AG09319 (cell line): ENCODE results near the gene RAD51B.
A peak's percentile ranks its signal among the peaks of the same experiment; 100 is the strongest.

Source experiments
- DNase-seq: peaks from one replicate; pipeline ENCODE4 v3.0.0-alpha.2; 2010; ENCODE audit warnings: low read depth; ENCODE audit errors: extremely low read depth
- CTCF ChIP-seq: IDR thresholded peaks from 2 replicates; pipeline ENCODE4 v1.5.1; 2011; ENCODE audit warnings: low read depth, mild to moderate bottlenecking, inconsistent platforms, low read length, moderate library complexity

The RAD51B gene

GRCh38 chr14:68679746-68680467 is 860.3 kb downstream of the RAD51B start:
- no peak for DNase-seq
- TF ChIP-seq CTCF: no peak

- no peak for TF ChIP-seq CTCF
- DNase-seq: peak; percentile 79
Observed at GRCh38 chr14:68680541-68681051, 861.0 kb downstream of the RAD51B start.

DNA sequence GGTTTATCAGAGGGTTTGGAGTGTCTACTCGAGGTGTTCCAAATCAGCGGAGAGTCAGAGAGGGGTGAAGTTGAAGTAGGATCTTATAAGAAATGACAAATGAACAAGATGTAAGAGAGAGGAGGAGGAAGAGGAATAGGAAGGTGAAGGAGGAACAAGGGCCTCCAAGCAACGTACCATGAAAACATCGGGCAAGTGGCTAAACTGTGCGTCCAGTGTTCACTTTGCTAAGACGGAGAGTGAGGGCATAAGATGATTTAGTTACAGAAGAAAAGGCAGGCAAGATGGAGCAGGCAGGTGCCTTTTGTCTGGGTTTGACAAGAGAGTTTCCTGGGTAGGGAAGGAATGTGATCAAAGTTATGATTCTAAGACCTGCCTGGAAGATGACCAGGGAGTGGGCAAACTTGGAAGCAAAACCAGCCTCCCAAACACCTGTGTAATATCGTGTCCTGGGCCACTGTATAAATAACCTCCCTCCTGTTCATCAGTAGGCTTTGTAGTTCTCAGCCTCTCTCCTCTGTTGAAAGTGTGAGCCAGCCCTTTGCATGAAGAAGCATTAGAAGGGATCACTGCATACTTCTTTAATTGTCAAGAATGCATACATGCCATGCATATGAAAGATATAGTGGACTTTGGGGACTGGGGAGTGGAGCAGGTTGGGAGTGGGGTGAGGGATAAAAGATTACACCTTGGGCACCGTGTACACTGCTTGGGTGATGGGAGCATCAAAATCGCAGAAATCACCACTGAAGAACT is 861.9 kb downstream of the RAD51B start:
- DNase-seq: no peak
- TF ChIP-seq CTCF: no peak

- no peak for TF ChIP-seq CTCF
- DNase-seq: peak; percentile 97
Observed at GRCh38 chr14:68682166-68683103, 862.9 kb downstream of the RAD51B start.

DNA sequence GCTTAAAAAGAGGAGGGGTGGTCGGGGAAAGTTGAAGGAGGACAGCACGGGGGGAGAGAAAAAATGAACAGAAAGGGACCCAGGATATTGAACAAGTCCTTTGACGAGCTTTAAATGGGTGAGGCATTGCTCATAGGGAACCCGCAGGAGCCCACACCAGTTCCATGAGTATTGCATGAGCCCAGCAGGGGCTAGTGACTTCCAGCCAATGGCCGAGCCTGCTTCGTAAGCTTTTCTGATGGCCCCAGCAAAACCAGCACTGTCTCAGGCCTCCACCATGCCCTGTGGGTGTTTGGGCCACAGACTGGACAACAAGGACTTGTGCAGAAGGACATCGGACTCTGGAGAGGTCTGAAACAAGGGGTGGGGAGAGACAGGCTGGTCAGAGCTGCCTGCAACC is 863.7 kb downstream of the RAD51B start:
- DNase-seq: no peak

More for the DNA sequence above, 863.7 kb downstream of the RAD51B start:
- TF ChIP-seq CTCF: no peak
